ENCODE data around the gene SALL4. TPM values are rescaled to one million over a fixed set of nuclear protein-coding genes. Genes with fewer than 3 reads are reported as not detected.
"Not testable (repeated sequence)": the region's sequence is repeated elsewhere in the genome, so short reads cannot be mapped to it uniquely, and the experiment has no call there.

SALL4 gene
- 1.3 TPM for total RNA-seq

DNA sequence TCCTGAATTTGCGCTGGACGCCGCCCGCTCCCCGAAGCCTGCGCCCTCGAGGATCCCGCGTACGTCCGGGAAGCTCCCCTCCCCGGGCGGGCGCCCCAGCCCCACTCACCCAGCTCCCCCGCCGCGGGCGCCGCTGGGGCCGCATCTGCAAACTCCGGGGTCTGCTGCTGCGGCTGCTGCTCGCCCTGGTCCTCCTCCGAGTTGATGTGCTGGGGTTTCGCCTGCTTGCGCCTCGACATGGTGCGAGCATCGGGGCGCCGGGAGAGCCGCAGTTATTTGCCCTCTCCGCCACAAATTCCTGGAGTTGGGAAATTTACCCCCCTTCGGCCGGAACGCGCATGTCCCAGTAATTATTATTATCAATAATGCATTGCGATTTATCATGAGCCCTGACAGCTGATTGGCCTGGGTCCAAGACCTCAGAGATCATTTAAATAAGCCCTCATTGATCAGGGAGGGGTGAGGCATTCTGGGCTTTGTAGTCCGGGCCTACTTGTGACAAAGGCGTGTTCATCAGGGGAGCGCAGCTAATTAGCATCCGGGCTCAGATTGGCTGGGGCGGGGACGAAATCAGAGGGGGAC is at the start of gene SALL4:
Gene SALL4, minus strand, starts transcription at position 352 of the 582 bp plus-strand sequence. Its CDS starts 113 bp downstream, at position 239.
- ATAC-seq (no peak), DNase-seq (ENCODE audit: low spot score) (no peak)

DNA sequence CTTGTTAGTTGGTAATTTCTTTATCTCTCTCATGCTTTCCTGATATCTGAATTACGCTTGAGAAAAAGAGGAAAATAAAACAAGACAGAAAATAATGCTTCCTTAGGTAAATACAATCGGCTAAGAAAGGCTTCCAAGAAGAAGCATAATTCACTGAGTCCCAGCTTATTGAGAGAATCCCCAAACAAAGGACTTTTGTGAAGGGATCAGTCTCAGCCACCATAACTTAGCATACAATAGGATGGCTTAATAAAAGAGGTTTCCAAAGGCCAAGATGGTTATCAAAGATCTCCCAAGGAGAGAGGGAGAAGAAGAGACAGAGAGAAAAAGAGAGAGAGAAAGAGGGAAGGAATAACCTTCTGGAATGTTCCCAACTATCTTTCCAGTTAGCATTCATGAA is 46.0 kb upstream of the SALL4 start:
- ATAC-seq = no peak
- DNase-seq (ENCODE audit: low spot score) = no peak

DNA sequence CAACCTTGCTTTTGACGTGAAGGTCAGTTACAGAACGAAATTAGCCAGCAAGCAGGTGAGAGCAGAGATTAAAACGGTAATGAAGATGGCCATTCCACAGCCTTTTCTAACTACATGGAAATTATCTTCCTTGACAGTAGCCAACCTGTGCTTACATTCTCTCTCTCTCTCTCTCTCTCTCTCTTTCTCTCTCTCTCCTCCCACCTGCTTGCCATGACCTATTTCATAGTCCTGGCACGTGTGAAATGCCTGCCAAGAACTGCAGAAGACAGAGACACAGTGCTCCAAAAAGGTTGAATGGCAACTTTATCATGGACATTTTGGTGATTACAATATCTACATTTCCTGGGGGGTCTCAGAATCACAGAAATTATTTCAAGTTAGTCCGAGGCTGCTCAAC is 38.5 kb upstream of the SALL4 start:
- ATAC-seq = no peak
- no peak for DNase-seq (ENCODE audit: low spot score)

DNA sequence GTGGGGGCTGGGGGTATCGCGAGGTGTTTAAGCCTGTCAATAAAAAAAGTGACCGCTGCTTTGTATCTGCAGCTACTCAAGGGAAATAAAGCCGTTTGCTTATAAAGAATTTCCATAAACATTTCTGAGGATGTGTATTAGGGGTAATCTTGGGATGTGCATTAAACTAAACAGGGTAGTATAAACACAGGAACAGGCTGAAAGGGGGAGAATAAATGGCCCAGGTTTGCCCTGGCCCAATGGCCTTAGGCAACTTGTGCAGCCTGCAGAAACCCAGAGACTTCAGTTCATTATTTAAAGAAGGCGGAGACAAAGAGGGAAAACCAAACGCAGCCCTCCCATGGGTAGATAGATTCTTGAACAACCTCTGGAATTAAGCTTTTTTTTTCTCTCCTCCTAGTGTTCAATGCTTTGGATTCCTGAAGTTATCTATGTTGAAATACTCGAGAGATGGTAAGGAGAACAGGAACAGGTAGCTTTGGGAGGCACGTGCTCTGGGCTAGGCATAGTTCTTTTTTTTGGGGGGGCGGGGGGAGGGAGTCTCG is 35.6 kb upstream of the SALL4 start:
- DNase-seq (ENCODE audit: low spot score) = no peak
- ATAC-seq = no peak

DNA sequence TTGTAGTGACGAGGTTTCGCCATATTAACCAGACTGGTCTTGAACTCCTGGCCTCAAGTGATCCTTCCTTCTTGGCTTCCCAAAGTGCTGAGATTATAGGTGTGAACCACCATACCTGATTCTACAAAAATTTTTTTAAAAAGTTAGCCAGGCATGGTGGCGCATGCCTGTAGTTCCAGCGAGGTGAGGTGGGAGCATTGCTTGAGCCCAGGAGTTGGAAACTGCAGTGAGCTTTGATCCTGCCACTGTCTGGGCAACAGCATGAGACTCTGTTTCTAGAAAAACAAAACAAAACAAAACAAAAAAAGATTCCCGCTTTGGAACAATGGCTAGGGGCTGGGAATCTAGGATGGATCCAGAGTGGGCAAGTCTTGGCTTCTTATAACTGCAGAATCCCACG is 35.1 kb upstream of the SALL4 start:
- no peak for ATAC-seq

DNA sequence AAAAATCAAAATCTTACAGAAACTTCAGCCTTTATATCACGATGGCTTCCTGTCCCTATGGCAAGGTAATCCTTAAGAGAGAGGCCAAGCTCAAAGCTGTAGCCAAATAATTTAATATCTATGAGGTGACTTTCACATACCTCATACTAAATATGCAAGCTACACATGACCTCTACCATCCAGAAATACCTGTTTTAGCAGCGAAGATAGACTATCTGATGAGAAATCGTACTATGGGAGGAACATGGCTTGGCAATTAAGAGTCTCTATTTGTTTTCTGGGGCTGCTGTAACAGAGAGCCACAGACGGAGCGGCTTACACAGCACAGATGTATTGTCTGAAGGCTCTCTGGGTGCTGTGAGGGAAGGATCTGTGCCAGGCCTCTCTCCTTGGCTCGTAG is 31.0 kb upstream of the SALL4 start:
- DNase-seq (ENCODE audit: low spot score) (no peak), ATAC-seq (no peak)

More for the DNA sequence above, 35.1 kb upstream of the SALL4 start:
- DNase-seq (ENCODE audit: low spot score) = no peak

DNA sequence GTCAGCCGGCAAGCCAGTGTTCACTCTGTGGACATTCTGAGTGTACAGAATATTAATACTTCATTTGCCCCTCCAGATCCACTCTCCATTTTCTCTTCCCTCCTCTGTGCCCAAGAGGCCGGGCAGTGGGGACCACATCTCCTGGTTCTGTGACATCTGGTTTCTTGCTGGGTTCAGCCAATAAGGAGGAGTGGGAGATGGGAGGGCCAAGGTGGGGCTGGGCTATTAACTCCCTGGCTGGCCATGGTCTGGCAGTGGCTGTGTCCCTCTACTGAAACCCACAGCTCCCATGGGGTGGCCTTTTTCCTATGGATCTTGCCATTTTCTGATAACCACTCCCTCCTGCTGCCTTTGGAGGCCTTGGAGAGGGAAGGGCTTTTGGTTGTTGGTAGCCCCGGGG is 30.0 kb upstream of the SALL4 start:
- no peak for ATAC-seq
- no peak for DNase-seq (ENCODE audit: low spot score)

DNA sequence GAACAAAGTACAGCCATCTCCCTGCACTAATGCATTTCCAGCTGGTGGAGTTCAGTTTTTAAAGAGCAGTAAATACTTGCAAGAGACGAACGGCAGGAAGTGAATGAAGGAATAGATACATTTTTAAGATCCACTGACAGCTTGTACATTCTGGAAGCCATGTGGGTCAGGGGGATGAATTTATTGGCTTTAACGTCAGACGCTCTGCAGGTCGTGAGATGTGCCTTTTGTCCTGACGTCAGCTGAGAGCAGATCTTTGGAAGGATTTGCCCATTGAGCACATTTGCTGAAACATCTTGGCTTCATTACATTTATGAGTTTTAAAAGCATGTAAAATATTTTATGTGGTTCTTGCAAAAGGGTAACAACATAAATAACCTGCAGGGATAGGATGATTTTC is 29.5 kb upstream of the SALL4 start:
- ATAC-seq = no peak

DNA sequence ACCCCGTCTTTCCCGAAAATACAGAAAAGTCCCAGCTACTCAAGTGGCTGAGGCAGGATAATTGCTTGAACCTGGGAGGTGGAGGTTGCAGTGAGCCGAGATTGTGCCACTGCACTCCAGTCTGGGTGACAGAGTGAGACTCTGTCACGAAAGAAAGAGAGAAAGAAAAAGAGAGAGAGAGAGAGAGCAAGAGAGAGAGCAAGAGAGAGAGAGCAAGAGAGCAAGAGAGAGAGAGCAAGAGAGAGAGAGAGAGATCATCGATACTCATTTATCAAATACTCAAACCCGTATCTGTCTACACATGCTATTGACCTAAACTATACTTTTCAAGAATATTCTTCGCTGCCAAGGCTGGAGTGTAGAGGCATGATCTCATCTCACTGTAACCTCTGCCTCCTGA is 28.2 kb upstream of the SALL4 start:
- DNase-seq (ENCODE audit: low spot score) = no peak

More for the DNA sequence above, 29.5 kb upstream of the SALL4 start:
- no peak for DNase-seq (ENCODE audit: low spot score)

DNA sequence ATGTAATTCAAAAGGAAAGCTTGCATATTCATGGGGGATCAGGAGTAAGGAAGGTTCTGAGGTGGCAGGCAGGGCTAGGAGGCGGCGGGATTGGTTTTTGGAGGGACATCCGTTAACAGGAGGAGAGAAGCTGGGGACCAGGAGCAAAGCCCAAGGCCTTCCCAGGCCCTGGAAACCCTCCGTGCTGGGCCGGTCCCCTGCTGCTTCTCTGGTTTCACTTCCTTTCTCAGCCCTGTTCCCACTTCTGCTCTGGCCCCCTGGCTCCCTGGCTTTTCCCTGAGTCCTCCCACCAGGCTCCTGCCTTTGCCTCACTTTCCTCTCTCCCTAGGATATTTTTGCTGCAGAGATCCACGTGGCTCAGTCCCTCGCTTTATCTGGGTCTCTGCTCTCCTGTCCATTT is 26.4 kb upstream of the SALL4 start:
- ATAC-seq (no peak), DNase-seq (ENCODE audit: low spot score) (no peak)

More for the DNA sequence above, 28.2 kb upstream of the SALL4 start:
- ATAC-seq = no peak

DNA sequence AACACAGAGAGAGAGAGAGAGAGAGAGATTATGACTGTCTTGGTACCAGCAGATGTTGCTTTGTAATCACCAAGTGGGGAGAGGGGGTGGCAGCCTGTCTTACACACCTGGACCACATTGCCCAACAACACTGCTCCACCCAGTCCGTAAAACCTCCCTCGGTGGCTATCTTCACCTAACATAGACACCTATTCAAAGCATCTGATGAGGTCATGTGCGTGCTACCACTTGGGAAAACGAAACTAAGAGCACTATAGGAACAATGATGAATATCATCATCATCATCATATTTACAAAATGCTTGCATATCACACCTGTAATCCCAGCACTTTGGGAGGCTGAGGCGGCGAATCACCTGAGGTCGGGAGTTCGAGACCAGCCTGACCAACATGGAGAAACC is 24.1 kb upstream of the SALL4 start:
- DNase-seq (ENCODE audit: low spot score) (no peak), ATAC-seq (no peak)

DNA sequence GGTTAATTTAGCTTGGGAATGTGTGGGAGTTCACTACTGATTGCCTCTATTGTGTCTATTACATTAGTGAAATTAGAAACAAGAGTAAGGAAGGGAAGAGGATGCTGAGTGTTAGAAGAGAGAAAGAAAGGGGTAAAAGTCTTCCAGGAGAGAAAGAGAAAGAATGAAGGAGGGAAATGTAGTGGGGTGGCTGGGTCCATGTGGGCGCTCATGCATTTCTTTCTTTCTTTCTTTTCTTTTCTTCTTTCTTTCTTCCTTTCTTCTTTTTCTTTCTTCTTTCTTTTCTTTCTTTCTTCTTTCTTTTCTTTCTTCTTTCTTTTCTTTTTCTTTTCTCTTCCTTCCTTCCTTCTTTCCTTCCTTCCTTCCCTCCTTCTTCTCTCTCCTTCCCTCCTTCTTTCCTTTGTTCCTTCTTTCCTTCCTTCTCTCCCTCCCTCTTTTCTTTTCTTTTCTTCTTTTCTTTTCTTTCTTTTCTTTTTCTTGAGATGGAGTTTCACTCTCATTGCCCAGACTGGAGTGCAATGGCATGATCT is 16.2 kb upstream of the SALL4 start:
- ATAC-seq = no peak
- no peak for DNase-seq (ENCODE audit: low spot score)

DNA sequence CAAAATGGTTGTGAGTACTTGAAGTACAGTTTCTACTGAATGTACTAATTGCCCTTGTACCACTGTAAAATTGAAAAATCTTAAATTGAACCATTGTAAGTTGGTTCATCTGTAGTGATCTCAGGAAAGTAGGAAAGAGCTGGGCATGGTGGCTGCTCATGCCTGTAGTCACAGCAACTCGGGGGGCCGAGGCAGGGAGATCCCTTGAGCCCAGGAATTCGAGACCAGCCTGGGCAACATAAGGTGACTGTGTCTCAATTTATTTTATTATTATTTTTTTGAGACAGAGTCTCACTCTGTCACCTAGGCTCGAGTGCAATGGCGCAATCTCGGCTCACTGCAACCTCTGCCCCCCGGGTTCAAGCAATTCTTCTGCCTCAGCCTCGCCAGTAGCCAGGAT is 14.5 kb upstream of the SALL4 start:
- not testable (repeated sequence) for DNase-seq (ENCODE audit: low spot score); ATAC-seq

DNA sequence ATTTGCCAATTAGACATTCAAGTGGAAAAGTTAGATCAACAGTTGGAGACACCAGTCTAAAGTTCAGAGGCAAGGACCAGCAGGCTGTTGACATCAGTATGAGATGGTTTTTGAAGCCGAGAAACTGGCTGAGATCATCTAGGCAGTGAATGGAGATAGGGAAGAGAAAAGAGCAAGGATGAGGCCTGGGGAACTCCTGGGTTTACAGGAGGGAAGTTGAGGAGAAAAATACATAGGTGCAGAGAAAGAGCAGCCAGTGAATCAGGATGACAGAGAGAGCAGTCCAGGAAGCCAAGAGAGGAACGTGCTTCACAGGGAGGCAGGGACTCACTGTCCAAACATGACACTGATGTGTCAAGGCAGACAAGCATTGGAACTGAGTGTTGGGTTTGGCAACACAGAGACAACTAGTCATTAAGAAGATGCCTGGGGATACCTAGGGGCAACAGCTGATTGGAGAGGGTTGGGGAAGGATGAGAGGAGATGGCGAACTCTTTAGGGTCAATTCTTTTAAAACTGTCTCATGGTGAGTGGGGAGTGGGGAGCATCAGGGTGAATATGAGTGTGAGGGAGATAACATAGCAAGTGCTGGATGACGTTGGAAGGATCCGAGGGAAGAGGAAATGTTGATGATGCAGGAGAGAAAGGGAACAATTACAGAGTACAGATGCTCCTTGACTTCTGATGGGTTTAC is 13.2 kb upstream of the SALL4 start:
- DNase-seq (ENCODE audit: low spot score) (no peak), ATAC-seq (peak; percentile 58)

DNA sequence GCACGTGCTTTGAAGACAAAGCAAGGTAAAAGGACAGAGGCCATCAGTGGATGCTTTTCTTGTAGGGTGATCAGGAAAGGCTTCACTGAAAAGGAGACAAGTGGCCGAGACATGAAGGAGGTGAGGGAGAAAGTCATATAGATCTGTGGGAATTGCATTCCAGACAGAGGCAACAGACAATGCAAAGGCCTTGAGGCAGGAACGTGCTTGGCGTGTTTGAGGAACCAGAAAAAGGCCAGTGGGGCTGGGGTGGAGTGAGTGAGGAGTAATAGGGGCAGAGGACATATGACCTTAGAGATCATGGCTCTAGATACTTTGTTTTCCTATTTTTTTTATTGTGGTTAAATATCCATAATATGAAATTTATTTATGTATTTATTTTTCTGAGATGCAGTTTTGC is 10.5 kb upstream of the SALL4 start:
- DNase-seq (ENCODE audit: low spot score) (no peak), ATAC-seq (no peak)

DNA sequence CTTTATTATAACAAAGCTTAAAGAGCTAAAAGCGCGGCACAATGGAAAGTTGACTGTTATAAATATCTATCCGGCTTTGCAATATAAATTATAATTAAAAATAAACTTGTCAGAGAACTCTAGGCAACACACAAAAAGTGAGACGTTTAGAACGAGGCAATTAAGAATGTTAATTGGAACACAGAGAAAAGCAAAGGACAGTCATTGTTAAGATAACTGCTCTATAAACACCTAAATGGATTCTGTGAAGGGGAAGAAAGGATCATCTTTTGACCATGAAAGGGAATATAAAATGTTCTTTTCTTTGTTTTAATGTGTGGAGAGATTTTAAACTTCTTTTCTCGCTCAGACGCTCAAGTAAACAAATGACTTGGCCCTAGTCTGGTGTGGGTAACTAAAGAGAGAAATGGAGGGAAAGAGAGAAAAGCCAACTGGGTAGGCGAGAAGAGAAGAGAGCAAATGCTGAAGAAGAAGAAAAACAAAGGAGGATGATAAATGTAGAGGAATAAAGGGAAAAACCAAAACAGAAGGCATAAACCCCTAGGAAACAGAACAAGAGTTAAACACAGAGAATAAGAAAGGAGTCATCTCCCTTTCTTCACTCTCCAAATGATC is 9.3 kb upstream of the SALL4 start:
- ATAC-seq = no peak

DNA sequence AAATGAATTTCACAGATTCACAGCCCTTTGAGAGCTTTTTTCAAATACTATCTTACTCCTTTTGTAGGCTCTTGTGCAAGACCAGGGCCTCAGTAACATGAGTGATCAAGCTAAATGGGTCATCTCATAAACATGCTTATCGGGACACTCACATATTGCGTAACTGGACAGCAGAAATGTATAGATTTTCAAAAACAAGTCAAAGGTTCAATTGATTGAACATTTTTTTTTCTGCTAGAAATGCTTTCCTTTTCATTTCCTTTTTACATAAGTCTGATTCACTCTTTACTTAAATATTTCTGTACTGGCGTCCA is 8.7 kb upstream of the SALL4 start:
- ATAC-seq = no peak
- no peak for DNase-seq (ENCODE audit: low spot score)

More for the DNA sequence above, 9.3 kb upstream of the SALL4 start:
- DNase-seq (ENCODE audit: low spot score) = no peak

DNA sequence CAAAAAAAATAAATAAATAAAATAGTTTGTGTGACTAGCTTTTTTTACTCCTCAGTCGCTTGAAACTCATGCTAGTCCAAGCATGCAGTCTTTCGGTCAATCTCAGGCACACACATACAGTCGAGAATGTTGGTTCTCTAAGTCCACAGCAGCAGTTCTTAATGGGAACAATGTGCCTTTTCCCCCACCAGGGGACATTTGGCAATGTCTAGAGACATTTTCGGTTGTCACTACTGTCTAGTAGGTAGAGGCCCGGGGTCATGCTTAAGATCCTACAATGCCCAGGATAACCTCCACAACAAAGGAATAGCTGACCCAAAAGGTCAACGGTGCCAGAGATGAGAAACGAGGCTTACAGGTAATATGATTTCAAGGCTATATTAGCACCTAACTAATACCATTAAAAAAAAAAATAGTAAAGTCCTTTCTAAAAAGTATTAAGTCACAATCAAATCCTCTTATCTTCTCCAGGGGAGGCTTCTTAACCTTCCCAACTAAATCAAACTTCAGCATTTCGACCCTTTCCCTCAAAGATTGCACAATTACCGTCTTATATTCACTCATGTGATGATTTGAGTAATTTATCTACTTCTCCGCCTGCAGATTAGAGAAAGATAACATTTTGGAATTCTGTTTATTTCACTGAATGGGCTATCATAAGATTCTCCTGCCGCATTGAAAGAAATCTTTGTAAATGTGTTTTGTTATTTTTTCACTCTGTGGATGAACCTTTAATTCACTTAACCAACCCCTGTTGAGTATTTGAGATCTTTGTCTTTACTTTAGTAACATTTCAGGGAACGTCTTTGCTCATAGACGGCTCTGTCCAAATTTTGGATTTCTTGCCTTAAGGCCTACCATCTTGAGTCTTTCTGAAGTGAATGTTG is 8.1 kb upstream of the SALL4 start:
- ATAC-seq = no peak
- no peak for DNase-seq (ENCODE audit: low spot score)

DNA sequence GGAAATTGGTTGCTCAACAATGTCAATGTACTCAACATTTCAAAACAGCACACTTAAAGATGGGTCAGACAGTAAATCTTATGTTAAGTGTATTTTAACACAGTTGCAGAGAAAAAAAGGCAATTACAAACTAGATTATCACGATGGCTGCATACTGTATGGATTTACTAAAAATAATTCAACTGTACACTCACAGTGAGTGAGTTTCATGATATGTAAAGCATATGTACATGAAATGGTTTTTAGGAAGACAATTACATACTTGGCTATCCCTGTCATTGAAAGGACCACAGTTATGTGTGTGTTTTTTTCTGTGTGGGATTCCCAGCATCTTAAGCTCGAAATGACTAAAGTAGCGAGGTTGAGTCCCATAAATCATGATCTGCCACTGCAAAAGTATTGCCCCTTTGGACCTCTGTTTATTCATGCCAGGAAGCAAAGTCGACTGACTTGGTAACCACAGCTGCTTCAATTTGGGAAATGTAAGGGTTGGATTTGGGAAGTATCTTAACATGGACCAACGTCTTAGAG is 5.5 kb upstream of the SALL4 start:
- ATAC-seq (no peak), DNase-seq (ENCODE audit: low spot score) (no peak)

DNA sequence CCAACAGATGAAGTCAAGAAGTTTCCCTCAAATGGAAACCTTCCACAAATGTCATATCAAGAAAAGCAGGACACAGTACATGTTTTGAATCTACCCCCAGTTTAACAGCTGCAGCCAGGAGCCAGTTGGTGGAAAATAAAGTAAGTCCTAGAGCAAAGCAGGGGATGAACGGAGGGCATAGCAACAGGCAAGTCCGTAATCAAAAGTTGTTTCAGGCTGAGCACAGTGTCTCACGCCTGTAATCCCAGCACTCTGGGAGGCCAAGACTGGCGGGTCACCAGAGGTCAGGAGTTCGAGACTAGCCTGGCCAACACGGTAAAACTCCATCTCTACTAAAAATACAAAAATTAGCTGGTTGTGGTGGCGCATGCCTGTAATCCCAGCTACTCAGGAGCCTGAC is 2.4 kb upstream of the SALL4 start:
- no peak for ATAC-seq
- no peak for DNase-seq (ENCODE audit: low spot score)
